Uterus (tissue), 4 donors: ENCODE measurements around the gene TCF12. TPM values are rescaled to one million over a fixed set of nuclear protein-coding genes. Genes with fewer than 3 reads are reported as not detected.

Source experiments
- DNase-seq, 2 donors: peaks; one replicate each; pipeline ENCODE4 v3.0.0-alpha.2; 2019 to 2020
- H3K27ac ChIP-seq, 2 donors: fragments of 200-600 bp; sonication (generic); 1 replicate in 1 of 2; 2 replicates in 1 of 2; pipeline ENCODE4 v1.5.1; 2016 to 2018
- H3K27me3 ChIP-seq, 2 donors: fragments of 200-600 bp; sonication (generic); one replicate each; pipeline ENCODE4 v1.5.1; 2018 to 2019; ENCODE audit warnings: control low read depth in 1 of 2
- H3K36me3 ChIP-seq, 2 donors: fragments of 200-600 bp; sonication (generic); one replicate each; pipeline ENCODE4 v1.5.1; 2019; ENCODE audit warnings: control low read depth in 1 of 2
- H3K4me1 ChIP-seq, 2 donors: fragments of 200-600 bp; sonication (generic); one replicate each; pipeline ENCODE4 v1.5.1; 2018 to 2019; ENCODE audit warnings: control low read depth in 1 of 2
- H3K4me3 ChIP-seq, 2 donors: fragments of 200-600 bp; sonication (generic); 1 replicate in 1 of 2; 2 replicates in 1 of 2; pipeline ENCODE4 v1.5.1; 2018 to 2019; ENCODE audit warnings: mild to moderate bottlenecking in 1 of 2
- H3K9me3 ChIP-seq, 2 donors: fragments of 200-600 bp; sonication (generic); one replicate each; pipeline ENCODE4 v1.5.1; 2019; ENCODE audit warnings: control low read depth in 1 of 2
- CTCF ChIP-seq, 4 experiments: fragments of 200-600 bp in 2 of 4; fragments of 450-650 bp in 2 of 4; sonication (generic) in 2 of 4; IDR thresholded peaks; one replicate each; pipeline ENCODE4 v1.5.1; 2016 to 2019; ENCODE audit warnings: antibody characterized with exemption in 4 of 4, mild to moderate bottlenecking in 2 of 4, moderate library complexity in 1 of 4
- POLR2A ChIP-seq, 2 donors: fragments of 450-650 bp; IDR thresholded peaks; one replicate each; pipeline ENCODE4 v1.6.1; 2016; ENCODE audit warnings: antibody characterized with exemption in 2 of 2, mild to moderate bottlenecking in 1 of 2, moderate library complexity in 1 of 2
- intact Hi-C: fragments of 100-400 bp; cut with DNase I; formaldehyde crosslinking; loops from one replicate; pipeline ENCODE4 v1.15.1; 2023; ENCODE audit warnings: low total_unique reads
- total RNA-seq, 4 donors: library from RNA; depleted of rRNA in 3 of 4; stranded (reverse); fragments of >200 nt in 3 of 4; gene quantifications; one replicate each; pipeline versions ENCODE4 v1.1.0 to v1.2.4, GENCODE V29; 2014 to 2023
- donor health status: DM: yes; HTN: yes; CAD: no.

The TCF12 gene
- total RNA-seq, 4 donors from 2014 or later = 109 to 361 (median 196) TPM

GRCh38 chr15:57259568-57260040 lies 341.2 kb downstream of the TCF12 start:
- H3K36me3 ChIP-seq = no peaks in the 10 kb centered on the region
- no peaks in the 10 kb centered on the region for H3K9me3 ChIP-seq
- H3K4me3 ChIP-seq = no peak overlapping the region
- intact Hi-C loops = no loop called here
- no peak overlapping the region for H3K27ac ChIP-seq
- H3K27me3 ChIP-seq = no peaks in the 10 kb centered on the region
- H3K4me1 ChIP-seq = no peaks in the 10 kb centered on the region
- DNase-seq = no peak
- TF ChIP-seq CTCF (IDR thresholded peaks at IDR 0.05) (no peak), POLR2A (IDR thresholded peaks at IDR 0.05) (no peak)

GRCh38 chr15:57263520-57263919 lies 345.1 kb downstream of the TCF12 start:
- no peaks in the 10 kb centered on the region for H3K27me3 ChIP-seq
- no peak overlapping the region for H3K4me3 ChIP-seq
- H3K36me3 ChIP-seq = no peaks in the 10 kb centered on the region
- H3K9me3 ChIP-seq = no peaks in the 10 kb centered on the region
- H3K4me1 ChIP-seq = no peaks in the 10 kb centered on the region
- TF ChIP-seq CTCF (IDR thresholded peaks at IDR 0.05) (no peak), POLR2A (IDR thresholded peaks at IDR 0.05) (no peak)
- intact Hi-C loops = no loop called here
- H3K27ac ChIP-seq = no peak overlapping the region
- DNase-seq = no peak

- DNase-seq = no peak
- H3K36me3 ChIP-seq = no peaks in the 10 kb centered on the region
- no peak overlapping the region for H3K27ac ChIP-seq
- H3K9me3 ChIP-seq = no peaks in the 10 kb centered on the region
- TF ChIP-seq POLR2A (IDR thresholded peaks at IDR 0.05) = no peak
- no peak for TF ChIP-seq CTCF (IDR thresholded peaks at IDR 0.05)
- H3K27me3 ChIP-seq = no peaks in the 10 kb centered on the region
- H3K4me3 ChIP-seq = no peak overlapping the region
- intact Hi-C loops = no loop called here
- H3K4me1 ChIP-seq = no peaks in the 10 kb centered on the region
Measured at GRCh38 chr15:57272771-57273357, 354.4 kb downstream of the TCF12 start.

- H3K27me3 ChIP-seq = no peaks in the 10 kb centered on the region
- H3K9me3 ChIP-seq = no peaks in the 10 kb centered on the region
- no peaks in the 10 kb centered on the region for H3K4me1 ChIP-seq
- no peak for DNase-seq
- intact Hi-C loops = no loop called here
- no peaks in the 10 kb centered on the region for H3K36me3 ChIP-seq
- TF ChIP-seq POLR2A (IDR thresholded peaks at IDR 0.05) (no peak), CTCF (IDR thresholded peaks at IDR 0.05) (no peak)
- H3K27ac ChIP-seq = no peak overlapping the region
- H3K4me3 ChIP-seq = no peak overlapping the region
Measured at GRCh38 chr15:57273402-57273801, 355.0 kb downstream of the TCF12 start.

GRCh38 chr15:57278439-57278838 lies 360.0 kb downstream of the TCF12 start:
- Histone ChIP-seq H3K36me3 (no peaks in the 10 kb centered on the region), H3K4me1 (no peaks in the 10 kb centered on the region), H3K27ac (no peak overlapping the region), H3K4me3 (no peak overlapping the region), H3K9me3 (no peaks in the 10 kb centered on the region), H3K27me3 (no peaks in the 10 kb centered on the region)
- no peak for DNase-seq
- no peak for TF ChIP-seq CTCF (IDR thresholded peaks at IDR 0.05)
- TF ChIP-seq POLR2A (IDR thresholded peaks at IDR 0.05) = no peak
- intact Hi-C loops = no loop called here
